C4-2B (cell line): ENCODE results near the gene MAPK8IP3.

Experiments used
- H3K27ac ChIP-seq: fragments of 450-650 bp; 2 replicates; pipeline ENCODE4 v1.5.1; 2017
- ZFX ChIP-seq: fragments of 450-650 bp; IDR thresholded peaks from 2 replicates; pipeline ENCODE4 v1.6.1; 2017
- TF ChIP-seq, protein P1 (sequence below): fragments of 450-650 bp; conservative IDR thresholded peaks from 2 replicates; pipeline ENCODE4 v1.5.1; 2017; ENCODE audit warnings: mild to moderate bottlenecking

MAPK8IP3 gene

DNA sequence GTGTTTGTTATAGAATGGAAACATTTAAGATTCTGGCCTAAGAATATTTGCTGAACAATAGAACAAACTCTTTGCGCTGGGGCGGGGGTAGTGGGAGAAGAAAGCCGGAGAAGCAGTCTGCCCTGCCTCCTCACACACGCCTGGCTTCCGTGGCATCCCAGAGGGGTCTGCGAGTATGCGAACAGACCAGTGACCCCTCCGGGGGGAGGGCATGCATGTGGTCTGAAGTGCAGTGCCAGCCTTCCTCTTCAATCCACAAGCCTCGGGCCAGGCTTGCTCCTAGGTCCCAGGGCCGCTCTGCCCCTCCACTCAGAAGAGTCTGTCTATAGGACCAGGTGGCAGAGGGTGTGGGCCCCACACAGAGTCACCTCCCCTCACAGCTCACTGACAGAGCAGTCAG is 101.6 kb downstream of the MAPK8IP3 start:
- H3K27ac ChIP-seq, result no peak overlapping the region
- TF ChIP-seq, protein P1, sequence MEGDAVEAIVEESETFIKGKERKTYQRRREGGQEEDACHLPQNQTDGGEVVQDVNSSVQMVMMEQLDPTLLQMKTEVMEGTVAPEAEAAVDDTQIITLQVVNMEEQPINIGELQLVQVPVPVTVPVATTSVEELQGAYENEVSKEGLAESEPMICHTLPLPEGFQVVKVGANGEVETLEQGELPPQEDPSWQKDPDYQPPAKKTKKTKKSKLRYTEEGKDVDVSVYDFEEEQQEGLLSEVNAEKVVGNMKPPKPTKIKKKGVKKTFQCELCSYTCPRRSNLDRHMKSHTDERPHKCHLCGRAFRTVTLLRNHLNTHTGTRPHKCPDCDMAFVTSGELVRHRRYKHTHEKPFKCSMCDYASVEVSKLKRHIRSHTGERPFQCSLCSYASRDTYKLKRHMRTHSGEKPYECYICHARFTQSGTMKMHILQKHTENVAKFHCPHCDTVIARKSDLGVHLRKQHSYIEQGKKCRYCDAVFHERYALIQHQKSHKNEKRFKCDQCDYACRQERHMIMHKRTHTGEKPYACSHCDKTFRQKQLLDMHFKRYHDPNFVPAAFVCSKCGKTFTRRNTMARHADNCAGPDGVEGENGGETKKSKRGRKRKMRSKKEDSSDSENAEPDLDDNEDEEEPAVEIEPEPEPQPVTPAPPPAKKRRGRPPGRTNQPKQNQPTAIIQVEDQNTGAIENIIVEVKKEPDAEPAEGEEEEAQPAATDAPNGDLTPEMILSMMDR, result no peak
- no peak for TF ChIP-seq ZFX

DNA sequence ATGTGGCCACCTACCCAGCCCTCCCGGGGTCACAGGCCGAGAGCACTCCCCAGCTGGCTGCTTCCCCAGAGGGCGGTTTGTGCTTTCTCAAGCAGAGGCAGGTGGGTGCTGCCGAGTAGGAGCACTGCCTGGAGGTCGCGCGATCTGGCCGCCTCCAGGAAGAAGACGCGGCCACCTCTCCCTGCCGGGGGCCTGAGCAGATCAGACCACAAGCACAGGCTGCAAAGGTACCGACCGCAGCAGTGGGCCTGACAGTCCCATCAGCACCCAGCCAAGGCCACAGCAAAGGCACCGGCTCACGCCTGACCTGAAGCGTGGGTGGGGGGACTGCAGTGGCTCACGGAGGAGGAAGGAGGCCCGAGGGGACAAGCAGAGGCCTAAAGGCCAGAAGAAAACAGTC is 102.7 kb downstream of the MAPK8IP3 start:
- TF ChIP-seq ZFX, result no peak
- TF ChIP-seq, protein P1, result no peak
- H3K27ac ChIP-seq, result no peak overlapping the region

DNA sequence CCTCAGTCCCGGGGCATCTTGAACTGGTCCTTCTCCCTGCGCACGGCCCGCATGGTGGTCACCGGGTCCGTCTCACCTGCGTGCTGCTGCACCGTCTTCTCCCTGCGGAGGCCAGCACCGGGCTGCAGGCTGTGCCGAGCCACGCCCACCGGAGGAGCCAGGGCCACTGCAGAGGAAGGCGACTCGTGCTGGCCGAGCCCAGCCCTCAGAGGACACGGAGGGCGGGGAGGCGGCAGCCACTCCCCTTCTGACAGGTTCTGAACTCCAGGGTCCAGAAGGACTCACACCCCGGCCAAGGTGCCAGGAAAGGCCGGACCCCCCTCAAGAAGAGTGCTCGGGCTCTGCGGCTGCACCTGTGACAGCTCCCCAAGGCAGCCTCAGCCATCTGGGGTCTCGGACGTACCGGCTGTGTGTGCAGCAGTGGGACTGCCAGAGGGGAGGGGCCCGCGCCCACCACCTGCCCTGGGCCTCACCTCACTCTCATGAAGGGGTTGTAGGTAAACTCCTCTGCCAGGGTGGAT is 103.3 kb downstream of the MAPK8IP3 start:
- TF ChIP-seq ZFX, result no peak
- TF ChIP-seq, protein P1, result no peak
- H3K27ac ChIP-seq, result no peak overlapping the region

DNA sequence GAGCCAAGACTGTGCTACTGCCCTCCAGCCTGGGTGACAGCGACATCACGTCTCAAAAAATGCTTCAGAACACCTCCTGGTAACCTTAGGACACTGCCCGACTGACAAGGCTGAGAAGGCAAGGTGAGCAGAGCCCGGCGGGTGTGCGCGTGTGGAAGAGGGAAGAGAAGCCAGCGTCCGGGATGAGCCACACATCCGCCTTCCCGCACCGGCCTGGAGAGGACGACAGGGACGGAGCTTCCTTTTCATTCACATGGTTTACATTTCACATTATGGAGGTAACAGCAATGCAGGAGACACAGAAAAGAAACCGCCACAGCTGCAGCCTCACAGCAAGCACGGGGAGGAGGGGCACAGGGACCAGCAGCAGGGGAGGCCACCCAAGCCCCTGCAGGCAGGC is 104.1 kb downstream of the MAPK8IP3 start:
- H3K27ac ChIP-seq, result no peak overlapping the region
- TF ChIP-seq, protein P1, result no peak
- no peak for TF ChIP-seq ZFX

DNA sequence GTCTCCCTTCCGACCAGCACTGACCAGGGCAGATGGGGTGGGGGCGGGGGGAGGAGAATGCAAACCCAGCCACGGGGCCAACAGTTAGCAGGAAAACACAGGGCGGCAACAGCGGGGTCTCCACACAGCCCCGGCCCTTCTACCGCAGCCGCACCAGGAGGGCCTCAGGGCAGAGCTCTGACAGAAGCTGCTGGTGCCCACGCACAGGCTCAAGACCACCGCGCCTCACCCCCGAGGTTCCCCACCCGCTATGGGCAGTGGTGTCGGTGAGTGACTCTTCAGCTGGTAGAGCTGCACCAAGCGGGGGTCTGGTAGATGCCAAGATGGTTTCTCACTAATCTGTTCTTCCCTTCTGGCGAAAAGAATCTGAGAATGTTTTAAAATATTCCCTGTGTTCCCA is 104.5 kb downstream of the MAPK8IP3 start:
- H3K27ac ChIP-seq, result no peak overlapping the region
- TF ChIP-seq, protein P1, result no peak
- no peak for TF ChIP-seq ZFX

DNA sequence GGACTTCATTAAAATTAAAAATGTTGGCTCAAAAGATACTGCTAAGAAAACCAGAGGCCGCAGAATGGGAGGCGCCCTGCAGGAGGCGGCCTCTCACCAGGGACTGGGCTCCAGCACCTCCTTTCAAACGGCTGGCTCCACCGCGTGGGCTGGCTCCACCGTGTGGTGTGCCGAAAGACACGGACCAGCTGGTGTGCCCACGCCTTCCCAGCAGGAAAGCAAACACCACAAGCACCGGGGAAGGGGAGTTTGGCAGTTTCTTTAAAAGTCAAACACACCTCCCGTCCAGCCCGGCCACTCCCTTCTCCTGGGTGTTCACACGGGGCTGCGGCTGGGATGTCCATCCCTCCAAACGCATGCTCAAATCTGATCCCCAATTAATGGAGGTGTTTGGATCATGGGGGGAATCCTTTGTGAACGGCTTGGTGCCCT is 106.8 kb downstream of the MAPK8IP3 start:
- TF ChIP-seq, protein P1, result peak; percentile 90
- no peak for TF ChIP-seq ZFX
- H3K27ac ChIP-seq, result no peak overlapping the region

DNA sequence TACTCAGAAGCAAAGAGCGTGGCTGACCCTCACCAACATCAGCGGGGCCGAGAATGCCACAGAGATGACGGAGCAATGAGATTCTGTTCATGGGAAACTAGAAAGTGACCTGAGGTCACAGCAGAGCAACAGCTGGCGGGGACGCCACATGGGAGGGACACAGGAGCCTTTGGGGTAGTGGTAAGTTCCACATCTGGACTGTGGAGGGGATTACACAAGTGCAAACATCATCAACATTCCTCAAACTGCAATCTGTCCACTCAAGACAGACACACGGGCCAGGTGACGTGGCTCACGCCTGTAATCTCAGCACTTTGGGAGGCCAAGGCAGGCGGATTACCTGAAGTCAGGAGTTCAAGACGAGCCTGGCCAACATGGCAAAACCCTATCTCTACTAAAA is 109.5 kb downstream of the MAPK8IP3 start:
- TF ChIP-seq, protein P1, result no peak
- no peak for TF ChIP-seq ZFX

More for the DNA sequence above, 109.5 kb downstream of the MAPK8IP3 start:
- H3K27ac ChIP-seq, result no peak overlapping the region
